Fibroblast of the aortic adventitia (primary cell): ENCODE measurements around the gene NRG2. TPM values are rescaled to one million over a fixed set of nuclear protein-coding genes. Genes with fewer than 3 reads are reported as not detected.

Source experiments
- DNase-seq: peaks from one replicate; pipeline ENCODE4 v3.0.0-alpha.2; 2010; ENCODE audit warnings: low read depth
- H3K4me3 ChIP-seq: 2 replicates; pipeline ENCODE4 v1.5.1; 2011; ENCODE audit warnings: low read depth, mild to moderate bottlenecking, control low read depth, low read length, moderate library complexity
- total RNA-seq: library from RNA; depleted of rRNA; stranded (reverse); fragments of >200 nt; gene quantifications from 2 replicates; pipeline ENCODE4 v1.2.3, GENCODE V29; 2012; ENCODE audit warnings: low replicate concordance
- TF ChIP-seq, protein P1 (sequence below): IDR thresholded peaks from 2 replicates; pipeline ENCODE4 v1.5.1; 2011; ENCODE audit warnings: mild to moderate bottlenecking, low read length, control low read depth, inconsistent platforms; ENCODE audit not compliant: insufficient read depth

NRG2 gene
- total RNA-seq, 1 donor, result 0.36 TPM

DNA sequence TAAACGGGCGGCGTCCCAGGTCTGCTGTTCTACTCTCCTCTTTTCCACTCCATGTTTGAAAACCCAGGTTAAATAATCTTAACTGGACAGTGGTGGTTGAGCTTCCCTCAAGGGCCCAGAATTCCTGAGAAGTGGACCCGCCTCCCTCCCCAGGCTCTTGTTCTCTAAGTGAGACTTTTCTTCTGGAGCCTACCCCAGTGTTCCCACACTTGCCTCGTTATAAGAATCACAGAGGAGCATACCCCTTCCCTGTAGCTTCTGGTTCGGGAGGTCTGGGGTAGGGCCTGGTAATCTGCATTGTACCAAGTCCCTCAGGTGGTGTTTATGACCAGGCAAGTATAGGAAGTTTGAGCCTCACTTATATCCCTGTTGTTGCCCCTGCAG, 235.5 kb downstream of the NRG2 start:
- H3K4me3 ChIP-seq, result no peak overlapping the region
- DNase-seq, result no peak
- TF ChIP-seq, protein P1, sequence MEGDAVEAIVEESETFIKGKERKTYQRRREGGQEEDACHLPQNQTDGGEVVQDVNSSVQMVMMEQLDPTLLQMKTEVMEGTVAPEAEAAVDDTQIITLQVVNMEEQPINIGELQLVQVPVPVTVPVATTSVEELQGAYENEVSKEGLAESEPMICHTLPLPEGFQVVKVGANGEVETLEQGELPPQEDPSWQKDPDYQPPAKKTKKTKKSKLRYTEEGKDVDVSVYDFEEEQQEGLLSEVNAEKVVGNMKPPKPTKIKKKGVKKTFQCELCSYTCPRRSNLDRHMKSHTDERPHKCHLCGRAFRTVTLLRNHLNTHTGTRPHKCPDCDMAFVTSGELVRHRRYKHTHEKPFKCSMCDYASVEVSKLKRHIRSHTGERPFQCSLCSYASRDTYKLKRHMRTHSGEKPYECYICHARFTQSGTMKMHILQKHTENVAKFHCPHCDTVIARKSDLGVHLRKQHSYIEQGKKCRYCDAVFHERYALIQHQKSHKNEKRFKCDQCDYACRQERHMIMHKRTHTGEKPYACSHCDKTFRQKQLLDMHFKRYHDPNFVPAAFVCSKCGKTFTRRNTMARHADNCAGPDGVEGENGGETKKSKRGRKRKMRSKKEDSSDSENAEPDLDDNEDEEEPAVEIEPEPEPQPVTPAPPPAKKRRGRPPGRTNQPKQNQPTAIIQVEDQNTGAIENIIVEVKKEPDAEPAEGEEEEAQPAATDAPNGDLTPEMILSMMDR, result no peak

GRCh38 chr5:139806726-139807646, 236.1 kb downstream of the NRG2 start:
- TF ChIP-seq, protein P1, result no peak

DNA sequence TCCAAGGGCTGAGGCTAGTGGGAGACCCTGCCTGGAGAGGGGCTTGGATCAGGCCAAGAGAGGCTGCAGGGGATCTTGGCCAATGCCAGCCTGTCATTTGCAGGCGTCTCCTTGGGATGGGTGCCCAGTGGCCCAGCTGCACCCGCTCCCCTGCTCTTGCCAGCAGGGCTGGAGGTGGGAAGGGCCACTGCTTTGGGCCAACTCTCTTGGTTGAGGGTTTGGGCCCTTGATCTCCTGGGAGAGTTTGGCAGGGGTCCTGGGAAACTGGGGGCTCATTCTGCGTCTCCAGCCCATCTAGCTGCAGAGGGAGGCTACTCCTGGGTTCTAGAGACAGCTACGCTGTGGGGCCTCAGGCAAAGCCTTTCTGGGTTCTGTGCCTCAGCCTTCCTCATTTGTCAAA, 237.0 kb downstream of the NRG2 start:
- TF ChIP-seq, protein P1, result no peak
- no peak overlapping the region for H3K4me3 ChIP-seq
- no peak for DNase-seq

More at GRCh38 chr5:139806726-139807646, 236.1 kb downstream of the NRG2 start:
- no peak for DNase-seq
- no peak overlapping the region for H3K4me3 ChIP-seq

DNA sequence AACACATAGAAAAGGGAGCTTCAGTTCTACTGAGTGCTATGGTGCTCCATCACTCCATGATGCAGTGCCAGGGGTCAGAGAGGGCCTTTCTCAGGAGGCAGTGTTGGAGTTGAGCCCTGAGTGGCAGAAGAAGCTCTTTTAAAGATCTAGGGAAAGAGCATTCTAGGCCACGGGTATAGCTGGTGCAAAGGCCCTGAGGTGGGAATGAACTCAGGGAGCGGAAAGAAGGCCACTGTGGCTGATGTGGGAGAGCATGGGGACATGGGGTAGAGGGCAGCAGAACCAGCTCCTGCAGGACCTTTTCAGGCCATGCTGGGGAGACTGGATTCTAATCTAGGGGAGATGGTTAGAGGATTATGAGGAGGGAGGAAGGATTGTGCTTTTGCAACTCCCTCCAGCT, 237.6 kb downstream of the NRG2 start:
- H3K4me3 ChIP-seq, result no peak overlapping the region
- DNase-seq, result no peak
- TF ChIP-seq, protein P1, result no peak

- H3K4me3 ChIP-seq, result no peak overlapping the region
- TF ChIP-seq, protein P1, result no peak
- DNase-seq, result no peak
Observed at GRCh38 chr5:139804800-139805397, 238.2 kb downstream of the NRG2 start.

DNA sequence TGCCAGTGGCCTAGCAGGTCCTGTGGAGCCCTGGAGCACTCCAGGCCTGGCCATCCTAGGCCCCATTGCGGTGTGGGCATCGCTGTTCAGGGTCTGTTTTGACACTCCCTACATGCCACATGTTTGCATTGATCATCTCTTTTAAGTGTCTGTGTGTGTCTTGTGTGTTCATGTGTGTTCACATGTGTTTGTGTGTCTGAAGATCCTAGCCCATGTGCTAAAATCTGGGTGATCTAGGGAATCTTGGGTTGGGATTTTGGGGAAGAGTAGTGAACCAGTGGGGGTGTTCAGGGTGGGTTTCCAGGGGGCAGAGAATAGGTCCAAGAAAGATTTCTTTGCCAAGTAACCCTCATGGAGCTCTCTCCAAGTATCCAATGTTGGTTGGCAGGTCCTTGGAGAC, 239.1 kb downstream of the NRG2 start:
- H3K4me3 ChIP-seq, result no peak overlapping the region
- TF ChIP-seq, protein P1, result no peak
- DNase-seq, result no peak
